Measurements from ENCODE around the gene DTNA. TPM values are rescaled to one million over a fixed set of nuclear protein-coding genes. Genes with fewer than 3 reads are reported as not detected.

Gene DTNA
- total RNA-seq, 1 donor from 2014 or later = 21.0 TPM

GRCh38 chr18:34801774-34802173 is 91.7 kb downstream of the DTNA start:
- Histone ChIP-seq H3K9me3 (no peaks in the 10 kb centered on the region), H3K27me3 (ENCODE audit: low read depth) (no peaks in the 10 kb centered on the region), H3K4me3 (no peak overlapping the region), H3K4me1 (no peaks in the 10 kb centered on the region), H3K36me3 (no peaks in the 10 kb centered on the region), H3K27ac (no peak overlapping the region)
- TF ChIP-seq, protein P1, sequence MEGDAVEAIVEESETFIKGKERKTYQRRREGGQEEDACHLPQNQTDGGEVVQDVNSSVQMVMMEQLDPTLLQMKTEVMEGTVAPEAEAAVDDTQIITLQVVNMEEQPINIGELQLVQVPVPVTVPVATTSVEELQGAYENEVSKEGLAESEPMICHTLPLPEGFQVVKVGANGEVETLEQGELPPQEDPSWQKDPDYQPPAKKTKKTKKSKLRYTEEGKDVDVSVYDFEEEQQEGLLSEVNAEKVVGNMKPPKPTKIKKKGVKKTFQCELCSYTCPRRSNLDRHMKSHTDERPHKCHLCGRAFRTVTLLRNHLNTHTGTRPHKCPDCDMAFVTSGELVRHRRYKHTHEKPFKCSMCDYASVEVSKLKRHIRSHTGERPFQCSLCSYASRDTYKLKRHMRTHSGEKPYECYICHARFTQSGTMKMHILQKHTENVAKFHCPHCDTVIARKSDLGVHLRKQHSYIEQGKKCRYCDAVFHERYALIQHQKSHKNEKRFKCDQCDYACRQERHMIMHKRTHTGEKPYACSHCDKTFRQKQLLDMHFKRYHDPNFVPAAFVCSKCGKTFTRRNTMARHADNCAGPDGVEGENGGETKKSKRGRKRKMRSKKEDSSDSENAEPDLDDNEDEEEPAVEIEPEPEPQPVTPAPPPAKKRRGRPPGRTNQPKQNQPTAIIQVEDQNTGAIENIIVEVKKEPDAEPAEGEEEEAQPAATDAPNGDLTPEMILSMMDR (IDR thresholded peaks at IDR 0.05) = no peak
- DNase-seq (no peak), ATAC-seq (no peak)
- intact Hi-C loops (cut with DNase I) = no loop called here

DNA sequence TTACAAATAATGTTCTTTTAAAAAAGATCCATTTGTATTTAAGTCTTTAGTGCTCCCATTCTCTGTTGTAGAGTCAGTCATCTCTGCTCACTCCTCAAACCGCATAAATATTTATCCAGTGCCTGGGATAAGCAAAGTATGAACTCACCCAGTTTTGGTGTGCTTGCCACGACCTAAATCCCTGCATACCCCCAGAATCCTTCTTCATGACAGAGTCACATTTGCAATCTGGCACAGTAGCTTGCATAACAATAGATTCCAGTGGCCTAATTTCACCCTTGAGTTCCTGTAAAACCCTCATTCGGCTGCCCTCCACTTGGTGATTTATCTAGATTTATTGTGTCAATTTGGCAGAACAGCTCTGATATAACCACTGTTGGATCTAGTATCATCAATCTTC is 92.9 kb downstream of the DTNA start:
- H3K27me3 ChIP-seq (ENCODE audit: low read depth) = no peaks in the 10 kb centered on the region
- no peaks in the 10 kb centered on the region for H3K9me3 ChIP-seq
- H3K36me3 ChIP-seq = no peaks in the 10 kb centered on the region
- DNase-seq (no peak), ATAC-seq (no peak)
- intact Hi-C loops (cut with DNase I) = no loop called here
- no peaks in the 10 kb centered on the region for H3K4me1 ChIP-seq
- H3K4me3 ChIP-seq = no peak overlapping the region
- H3K27ac ChIP-seq = no peak overlapping the region
- TF ChIP-seq, protein P1 (IDR thresholded peaks at IDR 0.05) = no peak

DNA sequence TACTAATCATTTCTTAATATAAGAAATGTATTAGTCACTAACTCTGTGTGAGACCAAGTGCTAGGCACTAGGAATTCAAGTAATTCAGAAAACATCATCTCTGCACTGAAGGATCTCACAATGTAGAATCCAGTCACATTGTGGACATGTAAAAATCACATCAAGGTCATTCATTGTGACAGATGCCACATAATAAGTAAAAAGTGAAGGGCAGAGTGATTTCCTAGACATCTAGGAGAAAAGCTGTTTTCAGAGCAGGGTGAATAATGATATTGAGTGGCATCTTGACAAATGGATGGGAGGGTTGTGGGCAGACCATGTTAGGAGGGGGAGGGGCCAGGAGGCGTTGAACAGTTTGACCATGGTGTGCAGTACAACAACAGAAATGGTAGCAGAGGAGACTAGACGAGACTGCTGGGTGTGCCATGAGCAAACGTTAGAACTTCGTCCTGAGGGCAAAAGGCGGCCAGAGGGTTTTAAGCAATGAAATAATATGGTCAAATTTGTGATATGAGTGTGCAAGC is 93.8 kb downstream of the DTNA start:
- no peak overlapping the region for H3K27ac ChIP-seq
- TF ChIP-seq, protein P1 (IDR thresholded peaks at IDR 0.05) = no peak
- H3K9me3 ChIP-seq = no peaks in the 10 kb centered on the region
- no peaks in the 10 kb centered on the region for H3K27me3 ChIP-seq (ENCODE audit: low read depth)
- no peak for DNase-seq
- H3K36me3 ChIP-seq = no peaks in the 10 kb centered on the region
- H3K4me3 ChIP-seq = no peak overlapping the region
- no peaks in the 10 kb centered on the region for H3K4me1 ChIP-seq
- intact Hi-C loops (cut with DNase I) = no loop called here
- no peak for ATAC-seq

DNA sequence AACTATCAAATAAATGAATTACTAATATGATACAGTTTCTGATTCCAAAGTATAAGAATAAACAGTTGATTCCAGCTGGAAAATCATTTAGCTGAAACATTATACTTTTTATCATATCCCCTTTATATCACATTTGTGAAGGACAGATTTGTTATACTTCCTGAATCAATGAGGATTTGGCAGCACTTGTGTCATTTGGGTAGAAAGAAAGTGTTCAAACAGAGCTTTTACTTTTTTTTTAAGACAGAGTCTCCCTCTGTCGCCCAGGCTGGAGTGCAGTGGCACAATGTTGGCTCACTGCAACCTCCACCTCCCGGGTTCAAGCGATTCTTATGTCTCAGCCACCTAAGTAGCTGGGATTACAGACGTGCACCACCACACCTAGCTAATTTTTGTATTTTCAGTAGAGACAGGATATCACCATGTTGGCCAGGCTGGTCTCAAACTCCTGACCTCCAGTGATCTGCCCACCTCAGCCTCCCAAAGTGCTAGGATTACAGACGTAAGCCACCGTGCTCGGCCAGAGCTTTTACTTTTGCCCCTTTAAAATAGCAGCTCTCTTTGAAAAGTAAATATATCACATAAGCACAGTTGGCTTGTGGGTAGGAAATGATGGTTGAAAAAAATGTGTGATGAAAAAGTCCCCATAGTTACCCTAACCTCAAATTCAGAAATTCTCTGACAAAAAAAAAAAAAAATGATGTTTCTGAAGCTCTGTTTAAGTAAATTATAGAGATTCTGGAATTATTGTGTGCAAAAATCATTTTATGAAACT is 95.2 kb downstream of the DTNA start:
- Histone ChIP-seq H3K27ac (no peak overlapping the region), H3K4me1 (no peaks in the 10 kb centered on the region), H3K36me3 (no peaks in the 10 kb centered on the region), H3K27me3 (ENCODE audit: low read depth) (no peaks in the 10 kb centered on the region), H3K4me3 (no peak overlapping the region), H3K9me3 (no peaks in the 10 kb centered on the region)
- DNase-seq = no peak
- intact Hi-C loops (cut with DNase I) = no loop called here
- TF ChIP-seq, protein P1 (IDR thresholded peaks at IDR 0.05) = no peak
- ATAC-seq = no peak

- intact Hi-C loops (cut with DNase I) = no loop called here
- no peak overlapping the region for H3K27ac ChIP-seq
- no peaks in the 10 kb centered on the region for H3K9me3 ChIP-seq
- H3K4me3 ChIP-seq = no peak overlapping the region
- H3K36me3 ChIP-seq = no peaks in the 10 kb centered on the region
- no peak for DNase-seq
- H3K4me1 ChIP-seq = no peaks in the 10 kb centered on the region
- no peak for ATAC-seq
- TF ChIP-seq, protein P1 (IDR thresholded peaks at IDR 0.05) = no peak
- no peaks in the 10 kb centered on the region for H3K27me3 ChIP-seq (ENCODE audit: low read depth)
Observed at GRCh38 chr18:34805878-34806351, 95.8 kb downstream of the DTNA start.
